ENCODE data around the gene PGAP1.

GRCh38 chr2:196951973-196952372 is 25.5 kb upstream of the PGAP1 start:
- TF ChIP-seq GATA3 (IDR thresholded peaks at IDR 0.05; ENCODE audit: low read depth, low read length) (no peak), GATA2 (IDR thresholded peaks at IDR 0.05; ENCODE audit: low read depth, low read length) (no peak)
